HG03097 (cell line): ENCODE results near the gene FADS1.

Source experiments
- ATAC-seq: cut with Tn5 transposase; IDR thresholded peaks from one replicate; pipeline ENCODE4 v1.9.1; 2021; ENCODE audit not compliant: unreplicated experiment, low FRiP score

Gene FADS1

GRCh38 chr11:61828629-61829407 is 12.0 kb upstream of the FADS1 start:
- no peak for ATAC-seq

- ATAC-seq, result no peak
Measured at GRCh38 chr11:61828379-61828628, 11.5 kb upstream of the FADS1 start.

GRCh38 chr11:61827571-61828378 is 11.0 kb upstream of the FADS1 start, which contains the start of gene FADS2:
Gene FADS2 (plus strand): TSS chr11:61828300. CDS start chr11:61828391, 91 bp downstream.
- peak; percentile 65 for ATAC-seq

GRCh38 chr11:61826930-61827570 is 10.2 kb upstream of the FADS1 start:
- ATAC-seq, result no peak

- ATAC-seq, result no peak
Measured at GRCh38 chr11:61820174-61820573, 3.4 kb upstream of the FADS1 start.

GRCh38 chr11:61817471-61818202 is 834 bp upstream of the FADS1 start:
- no peak for ATAC-seq

GRCh38 chr11:61815790-61816735 is 740 bp downstream of the FADS1 start:
- ATAC-seq, result peak; percentile 19

GRCh38 chr11:61814958-61815789 is 1.6 kb downstream of the FADS1 start:
- ATAC-seq, result peak; percentile 44

- no peak for ATAC-seq
Measured at GRCh38 chr11:61814247-61814957, 2.4 kb downstream of the FADS1 start.

- ATAC-seq, result no peak
Measured at GRCh38 chr11:61812736-61813411, 3.9 kb downstream of the FADS1 start.

GRCh38 chr11:61811831-61812230 is 5.0 kb downstream of the FADS1 start:
- no peak for ATAC-seq

- ATAC-seq, result no peak
Measured at GRCh38 chr11:61810671-61811175, 6.1 kb downstream of the FADS1 start.

GRCh38 chr11:61806785-61807184 is 10.0 kb downstream of the FADS1 start:
- ATAC-seq, result no peak

GRCh38 chr11:61805146-61805545 is 11.7 kb downstream of the FADS1 start:
- ATAC-seq, result no peak

GRCh38 chr11:61803889-61804647 is 12.7 kb downstream of the FADS1 start:
- no peak for ATAC-seq

- no peak for ATAC-seq
Measured at GRCh38 chr11:61802605-61803004, 14.2 kb downstream of the FADS1 start.
